HL-60 (cell line): ENCODE data around the gene CNOT3.
"Not testable (repeated sequence)": the region's sequence is repeated elsewhere in the genome, so short reads cannot be mapped to it uniquely, and the experiment has no call there.

ENCODE experiments used
- DNase-seq, 2 experiments: peaks; one replicate each; pipeline ENCODE4 v3.0.0-alpha.2; 2010 to 2020; ENCODE audit warnings: low read depth in 1 of 2, low spot score in 1 of 2
- H3K27ac ChIP-seq: fragments of 250-450 bp; sonication (Bioruptor Pico); replicated peaks from 2 replicates; pipeline ENCODE4 v1.5.1; 2020; ENCODE audit warnings: mild to moderate bottlenecking, moderate library complexity
- H3K27me3 ChIP-seq: fragments of 250-450 bp; sonication (Bioruptor Pico); 2 replicates; pipeline ENCODE4 v1.5.1; 2021; ENCODE audit warnings: mild to moderate bottlenecking, moderate library complexity; ENCODE audit not compliant: insufficient read depth, poor library complexity, severe bottlenecking
- H3K4me3 ChIP-seq: replicated peaks from 2 replicates; pipeline ENCODE4 v1.5.1; 2011; ENCODE audit warnings: mild to moderate bottlenecking, control low read depth, low read length; ENCODE audit not compliant: insufficient read depth
- CTCF ChIP-seq: IDR thresholded peaks from one replicate; pipeline ENCODE4 v1.5.1; 2011; ENCODE audit warnings: low read length, control low read depth, inconsistent platforms; ENCODE audit not compliant: insufficient read depth
- GABPA ChIP-seq: IDR thresholded peaks from 2 replicates; pipeline ENCODE4 v1.6.1; 2012; ENCODE audit warnings: low read depth
- POLR2AphosphoS5 ChIP-seq: IDR thresholded peaks from 2 replicates; pipeline ENCODE4 v1.6.1; 2012; ENCODE audit warnings: low read depth
- REST ChIP-seq: IDR thresholded peaks from 2 replicates; pipeline ENCODE4 v1.6.1; 2012; ENCODE audit warnings: low read depth; ENCODE audit not compliant: insufficient replicate concordance
- SPI1 ChIP-seq: IDR thresholded peaks from 2 replicates; pipeline ENCODE4 v1.6.1; 2012; ENCODE audit warnings: low read depth, mild to moderate bottlenecking, borderline replicate concordance
- long read RNA-seq: library from polyadenylated mRNA; unstranded; transcript quantifications from one replicate; pipeline ENCODE4 v2.0.0, GENCODE V29; 2020

CNOT3 gene
- long read RNA-seq, transcript CNOT3-201 (18 exons, 2,890 nt): major isoform, 6 of 10 reads
- long read RNA-seq, partial matches to known transcripts: 1 of 10 reads
- long read RNA-seq, other reads (novel, unspliced or antisense): 3 of 10 reads

- DNase-seq: no peak
- Histone ChIP-seq H3K27me3 (no peaks in the 10 kb centered on the region), H3K4me3 (peak within 1 kb of the TSS; percentile 78), H3K27ac (peak within 1 kb of the TSS; percentile 94)
- TF ChIP-seq SPI1 (no peak), POLR2AphosphoS5 (peak; percentile 69; the same call in 1 of the 2 replicates)
These were observed at the start of gene CNOT3 for GRCh38 chr19:54137699-54138488. CNOT3 (plus strand) TSS chr19:54137762; CDS start chr19:54142979, 5,217 bp downstream.

- H3K4me3 ChIP-seq: no peak overlapping the region
- TF ChIP-seq REST (no peak), CTCF (no peak)
- H3K27ac ChIP-seq: no peak overlapping the region
- no peaks in the 10 kb centered on the region for H3K27me3 ChIP-seq
- peak in 1 of 2 experiments; percentile 39 for DNase-seq
These were observed 43.0 kb upstream of the CNOT3 start for GRCh38 chr19:54094426-54095000.

GRCh38 chr19:54095136-54095858 is 42.3 kb upstream of the CNOT3 start:
- TF ChIP-seq GABPA (no peak), CTCF (no peak), SPI1 (no peak), POLR2AphosphoS5 (no peak), REST (no peak)

GRCh38 chr19:54095859-54096616 is 41.5 kb upstream of the CNOT3 start:
- DNase-seq, H3K27ac ChIP-seq, H3K27me3 ChIP-seq: not testable (repeated sequence)
- H3K4me3 ChIP-seq: peak overlapping the region; percentile 40; the same call in 1 of the 2 replicates

More at GRCh38 chr19:54095136-54095858, 42.3 kb upstream of the CNOT3 start:
- no peak overlapping the region for H3K4me3 ChIP-seq
- DNase-seq: no peak
- H3K27ac ChIP-seq: no peak overlapping the region
- H3K27me3 ChIP-seq: no peaks in the 10 kb centered on the region
